WTC11 (cell line): ENCODE data around the gene CPE.

Experiments
- IRF2 ChIP-seq: sonication (generic); formaldehyde crosslinking; IDR thresholded peaks from 2 replicates; pipeline ENCODE4 v1.8.0; 2022; ENCODE audit warnings: low read depth, missing genetic modification reagents, borderline replicate concordance
- NR2C2 ChIP-seq: sonication (generic); formaldehyde crosslinking; IDR thresholded peaks from 2 replicates; pipeline ENCODE4 v1.8.0; 2022; ENCODE audit warnings: mild to moderate bottlenecking, missing genetic modification reagents
- TCF7 ChIP-seq: sonication (generic); formaldehyde crosslinking; IDR thresholded peaks from 2 replicates; pipeline ENCODE4 v1.8.0; 2022; ENCODE audit warnings: mild to moderate bottlenecking, low read depth, missing genetic modification reagents, moderate library complexity
- TF ChIP-seq, protein P1 (sequence below): fragments of 200-600 bp; IDR thresholded peaks from 2 replicates; pipeline ENCODE4 v1.8.0; 2022; ENCODE audit warnings: antibody characterized with exemption
- TF ChIP-seq, protein P2 (sequence below): sonication (generic); formaldehyde crosslinking; IDR thresholded peaks from 2 replicates; pipeline ENCODE4 v1.8.1; 2022; ENCODE audit warnings: low read depth, missing genetic modification reagents, borderline replicate concordance
- TF ChIP-seq, protein P3 (sequence below): sonication (generic); formaldehyde crosslinking; IDR thresholded peaks from 2 replicates; pipeline ENCODE4 v1.8.0; 2022; ENCODE audit warnings: mild to moderate bottlenecking, missing genetic modification reagents

DNA sequence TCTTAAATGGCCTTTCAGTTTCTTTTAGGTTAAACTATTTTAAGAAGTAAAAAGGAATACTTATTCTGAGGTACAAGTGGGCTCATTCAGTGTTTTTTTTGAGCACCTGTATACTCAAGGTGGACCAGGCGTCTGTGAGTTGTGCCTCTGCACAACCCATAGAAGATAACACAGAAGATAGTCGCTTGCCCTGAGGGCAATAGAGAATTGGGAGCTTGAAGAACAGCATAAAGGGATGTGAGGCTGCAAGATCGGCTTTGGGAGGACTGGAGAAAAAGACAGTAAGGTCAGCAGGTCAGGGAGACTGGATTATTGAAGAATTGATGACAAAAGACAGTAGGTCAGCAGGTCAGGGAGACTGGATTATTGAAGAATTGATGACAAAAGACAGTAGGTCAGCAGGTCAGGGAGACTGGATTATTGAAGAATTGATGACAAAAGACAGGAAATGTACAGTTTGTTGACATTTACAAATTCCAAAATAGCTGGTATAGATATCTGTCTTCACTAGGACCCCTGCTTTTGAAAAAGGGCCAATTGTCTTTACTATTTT is 3.1 kb downstream of the CPE start:
- no peak for TF ChIP-seq TCF7
- TF ChIP-seq, protein P1, sequence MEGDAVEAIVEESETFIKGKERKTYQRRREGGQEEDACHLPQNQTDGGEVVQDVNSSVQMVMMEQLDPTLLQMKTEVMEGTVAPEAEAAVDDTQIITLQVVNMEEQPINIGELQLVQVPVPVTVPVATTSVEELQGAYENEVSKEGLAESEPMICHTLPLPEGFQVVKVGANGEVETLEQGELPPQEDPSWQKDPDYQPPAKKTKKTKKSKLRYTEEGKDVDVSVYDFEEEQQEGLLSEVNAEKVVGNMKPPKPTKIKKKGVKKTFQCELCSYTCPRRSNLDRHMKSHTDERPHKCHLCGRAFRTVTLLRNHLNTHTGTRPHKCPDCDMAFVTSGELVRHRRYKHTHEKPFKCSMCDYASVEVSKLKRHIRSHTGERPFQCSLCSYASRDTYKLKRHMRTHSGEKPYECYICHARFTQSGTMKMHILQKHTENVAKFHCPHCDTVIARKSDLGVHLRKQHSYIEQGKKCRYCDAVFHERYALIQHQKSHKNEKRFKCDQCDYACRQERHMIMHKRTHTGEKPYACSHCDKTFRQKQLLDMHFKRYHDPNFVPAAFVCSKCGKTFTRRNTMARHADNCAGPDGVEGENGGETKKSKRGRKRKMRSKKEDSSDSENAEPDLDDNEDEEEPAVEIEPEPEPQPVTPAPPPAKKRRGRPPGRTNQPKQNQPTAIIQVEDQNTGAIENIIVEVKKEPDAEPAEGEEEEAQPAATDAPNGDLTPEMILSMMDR: no peak
- no peak for TF ChIP-seq IRF2
- TF ChIP-seq, protein P2, sequence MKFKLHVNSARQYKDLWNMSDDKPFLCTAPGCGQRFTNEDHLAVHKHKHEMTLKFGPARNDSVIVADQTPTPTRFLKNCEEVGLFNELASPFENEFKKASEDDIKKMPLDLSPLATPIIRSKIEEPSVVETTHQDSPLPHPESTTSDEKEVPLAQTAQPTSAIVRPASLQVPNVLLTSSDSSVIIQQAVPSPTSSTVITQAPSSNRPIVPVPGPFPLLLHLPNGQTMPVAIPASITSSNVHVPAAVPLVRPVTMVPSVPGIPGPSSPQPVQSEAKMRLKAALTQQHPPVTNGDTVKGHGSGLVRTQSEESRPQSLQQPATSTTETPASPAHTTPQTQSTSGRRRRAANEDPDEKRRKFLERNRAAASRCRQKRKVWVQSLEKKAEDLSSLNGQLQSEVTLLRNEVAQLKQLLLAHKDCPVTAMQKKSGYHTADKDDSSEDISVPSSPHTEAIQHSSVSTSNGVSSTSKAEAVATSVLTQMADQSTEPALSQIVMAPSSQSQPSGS (CRISPR knock-in tag): no peak
- TF ChIP-seq NR2C2: no peak
- TF ChIP-seq, protein P3, sequence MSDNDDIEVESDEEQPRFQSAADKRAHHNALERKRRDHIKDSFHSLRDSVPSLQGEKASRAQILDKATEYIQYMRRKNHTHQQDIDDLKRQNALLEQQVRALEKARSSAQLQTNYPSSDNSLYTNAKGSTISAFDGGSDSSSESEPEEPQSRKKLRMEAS: no peak
